Upper lobe of left lung (tissue), 6 donors: ENCODE results near the gene ZFAND5. TPM values are rescaled to one million over a fixed set of nuclear protein-coding genes. Genes with fewer than 3 reads are reported as not detected.

Experiments used
- ATAC-seq, 2 donors: fragments of 200-7000 bp; cut with Tn5 transposase; one replicate each; pipeline ENCODE4 v1.9.1; 2022; ENCODE audit warnings: mild to moderate bottlenecking in 2 of 2, moderate library complexity in 2 of 2; ENCODE audit not compliant: low FRiP score in 2 of 2
- DNase-seq, 2 donors: peaks; one replicate each; pipeline ENCODE4 v3.0.0-alpha.2; 2019 to 2020
- H3K27ac ChIP-seq, 4 donors: fragments of 200-600 bp; sonication (generic); one replicate each; pipeline ENCODE4 v1.5.1; 2016 to 2019
- H3K27me3 ChIP-seq, 4 donors: fragments of 200-600 bp; sonication (generic); one replicate each; pipeline ENCODE4 v1.5.1; 2017 to 2019
- H3K36me3 ChIP-seq, 4 donors: fragments of 200-600 bp; sonication (generic); one replicate each; pipeline ENCODE4 v1.5.1; 2016 to 2019
- H3K4me1 ChIP-seq, 4 donors: fragments of 200-600 bp; sonication (generic); one replicate each; pipeline ENCODE4 v1.5.1; 2018 to 2019
- H3K4me3 ChIP-seq, 4 donors: fragments of 200-600 bp; sonication (generic); one replicate each; pipeline ENCODE4 v1.5.1; 2017 to 2019; ENCODE audit warnings: mild to moderate bottlenecking in 2 of 4, moderate library complexity in 1 of 4
- H3K9me3 ChIP-seq, 4 donors: fragments of 200-600 bp; sonication (generic); one replicate each; pipeline ENCODE4 v1.5.1; 2018 to 2019
- CTCF ChIP-seq, 6 experiments: fragments of 450-650 bp in 4 of 6; fragments of 200-600 bp in 2 of 6; sonication (generic) in 2 of 6; IDR thresholded peaks; one replicate each; pipeline ENCODE4 v1.5.1; 2016 to 2019; ENCODE audit warnings: antibody characterized with exemption in 6 of 6
- EP300 ChIP-seq, 4 donors: sonication (generic); formaldehyde crosslinking; IDR thresholded peaks; one replicate each; pipeline ENCODE4 v1.5.1; 2017; ENCODE audit warnings: antibody characterized with exemption in 4 of 4, control low read depth in 2 of 4
- POLR2A ChIP-seq, 4 donors: fragments of 450-650 bp; IDR thresholded peaks; one replicate each; pipeline ENCODE4 v1.5.1; 2016 to 2017; ENCODE audit warnings: antibody characterized with exemption in 4 of 4, mild to moderate bottlenecking in 2 of 4
- POLR2AphosphoS5 ChIP-seq, 2 donors: sonication (generic); formaldehyde crosslinking; IDR thresholded peaks; one replicate each; pipeline ENCODE4 v1.5.1; 2017; ENCODE audit warnings: antibody characterized with exemption in 2 of 2
- WGBS, 2 donors: methylation state at CpG; one replicate each; pipeline ENCODE4 v1.1.5; 2017 to 2018; 5-methylcytosine and 5-hydroxymethylcytosine counted together
- total RNA-seq, 6 donors: library from RNA; depleted of rRNA in 4 of 6; stranded (reverse); fragments of >200 nt in 4 of 6; gene quantifications; one replicate each; pipeline versions ENCODE4 v1.1.0 to v1.2.1, GENCODE V29; 2016 to 2021
- donor health status: DM: no; HTN: no; CAD: no; lungs with moderate emphysema.
- donor health status: DM: no; HTN: yes; CAD: no; lungs with severe emphysema.

The ZFAND5 gene
- total RNA-seq, 6 donors from 2014 or later, result 199 to 483 (median 293) TPM

GRCh38 chr9:72402744-72403143 lies 37.7 kb upstream of the ZFAND5 start:
- Histone ChIP-seq H3K27ac (no peak overlapping the region), H3K9me3 (no peaks in the 10 kb centered on the region), H3K4me1 (no peaks in the 10 kb centered on the region), H3K36me3 (no peaks in the 10 kb centered on the region), H3K27me3 (no peaks in the 10 kb centered on the region), H3K4me3 (no peak overlapping the region)
- 67 to 70% methylated on average over 2 of the region's 2 CpGs for WGBS, 2 donors
- no peak for TF ChIP-seq CTCF (IDR thresholded peaks at IDR 0.05)
- no peak for TF ChIP-seq POLR2A (IDR thresholded peaks at IDR 0.05)
- no peak for TF ChIP-seq EP300 (IDR thresholded peaks at IDR 0.05)
- TF ChIP-seq POLR2AphosphoS5 (IDR thresholded peaks at IDR 0.05), result no peak
- DNase-seq, result no peak
- ATAC-seq, result no peak

- no peaks in the 10 kb centered on the region for H3K36me3 ChIP-seq
- H3K4me3 ChIP-seq, result no peak overlapping the region
- H3K27ac ChIP-seq, result no peak overlapping the region
- TF ChIP-seq POLR2A (IDR thresholded peaks at IDR 0.05) (no peak), POLR2AphosphoS5 (IDR thresholded peaks at IDR 0.05) (no peak), EP300 (IDR thresholded peaks at IDR 0.05) (no peak), CTCF (IDR thresholded peaks at IDR 0.05) (no peak)
- DNase-seq, result no peak
- WGBS, 2 donors, result 79 to 89% methylated on average over 1 of the region's 1 CpG
- peaks cover under 1 to 11% (median 6%) of the 10 kb centered on the region in 4 donors for H3K4me1 ChIP-seq
- H3K27me3 ChIP-seq, result no peaks in the 10 kb centered on the region
- no peaks in the 10 kb centered on the region for H3K9me3 ChIP-seq
- ATAC-seq, result no peak
These were observed 36.4 kb upstream of the ZFAND5 start for GRCh38 chr9:72401396-72401795.

- no peak for DNase-seq
- WGBS, 2 donors, result 87 to 92% methylated on average over 2 of the region's 2 CpGs
- H3K36me3 ChIP-seq, result no peaks in the 10 kb centered on the region
- no peaks in the 10 kb centered on the region for H3K9me3 ChIP-seq
- H3K4me1 ChIP-seq, result peaks cover 6 to 15% (median 10%) of the 10 kb centered on the region in 4 donors
- no peak for ATAC-seq
- no peaks in the 10 kb centered on the region for H3K27me3 ChIP-seq
- no peak overlapping the region for H3K4me3 ChIP-seq
- TF ChIP-seq EP300 (IDR thresholded peaks at IDR 0.05) (no peak), POLR2AphosphoS5 (IDR thresholded peaks at IDR 0.05) (no peak), CTCF (IDR thresholded peaks at IDR 0.05) (no peak)
- no peak overlapping the region for H3K27ac ChIP-seq
These were observed 35.9 kb upstream of the ZFAND5 start for GRCh38 chr9:72400866-72401265.

GRCh38 chr9:72399391-72399790 lies 34.4 kb upstream of the ZFAND5 start:
- Histone ChIP-seq H3K9me3 (no peaks in the 10 kb centered on the region), H3K27ac (no peak overlapping the region), H3K4me3 (no peak overlapping the region), H3K36me3 (no peaks in the 10 kb centered on the region), H3K4me1 (peaks cover 7 to 16% (median 12%) of the 10 kb centered on the region in 4 donors), H3K27me3 (no peaks in the 10 kb centered on the region)
- TF ChIP-seq POLR2AphosphoS5 (IDR thresholded peaks at IDR 0.05) (no peak), POLR2A (IDR thresholded peaks at IDR 0.05) (no peak), EP300 (IDR thresholded peaks at IDR 0.05) (no peak), CTCF (IDR thresholded peaks at IDR 0.05) (no peak)
- no peak for DNase-seq
- WGBS, 2 donors, result 96 to 97% methylated on average over 2 of the region's 2 CpGs
- no peak for ATAC-seq
